NCI-H1694 (cell line): ENCODE data around the gene ESCO1.

Experiments used
- DNase-seq: peaks from one replicate; lab custom pipeline; 2025; lab: John Stamatoyannopoulos, UW

Gene ESCO1

GRCh38 chr18:21584391-21584790 lies 16.1 kb downstream of the ESCO1 start:
- no peak for DNase-seq

DNA sequence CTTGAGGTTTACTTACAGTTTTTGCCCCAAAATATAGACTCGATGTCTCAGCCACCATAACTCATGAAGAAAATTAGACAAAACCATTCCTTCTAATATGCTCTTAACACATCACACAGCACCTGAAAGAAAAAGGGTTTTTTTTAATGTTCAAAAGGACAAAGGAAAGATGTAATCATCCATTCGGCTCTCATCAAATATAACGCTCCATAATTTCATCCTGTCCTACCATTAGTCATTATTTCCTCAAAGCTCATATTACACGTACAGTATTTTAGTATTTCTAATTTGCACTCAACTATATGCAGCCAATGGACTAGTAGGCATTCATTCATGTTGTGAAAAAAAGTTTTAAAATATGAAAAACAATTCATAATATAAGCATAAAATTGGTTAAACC lies 24.8 kb downstream of the ESCO1 start:
- no peak for DNase-seq

DNA sequence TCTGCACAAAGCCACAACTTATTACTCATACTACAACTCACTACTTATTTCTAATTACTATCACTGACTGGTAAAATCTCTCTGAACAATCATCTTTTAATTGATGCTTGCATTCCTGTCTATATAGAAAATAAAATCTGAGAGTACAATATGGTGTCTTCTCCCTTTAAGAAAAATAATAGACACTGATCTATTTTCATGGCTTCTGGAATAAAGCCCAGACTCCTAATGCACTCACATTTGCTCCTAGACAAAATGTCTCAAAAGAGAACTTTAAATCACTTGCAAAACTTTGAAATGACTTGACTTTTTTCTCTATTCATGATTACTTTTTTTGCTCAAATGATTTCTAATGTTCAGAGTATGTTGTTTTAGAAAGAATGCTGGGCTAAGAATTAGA lies 28.7 kb downstream of the ESCO1 start:
- DNase-seq, result no peak

DNA sequence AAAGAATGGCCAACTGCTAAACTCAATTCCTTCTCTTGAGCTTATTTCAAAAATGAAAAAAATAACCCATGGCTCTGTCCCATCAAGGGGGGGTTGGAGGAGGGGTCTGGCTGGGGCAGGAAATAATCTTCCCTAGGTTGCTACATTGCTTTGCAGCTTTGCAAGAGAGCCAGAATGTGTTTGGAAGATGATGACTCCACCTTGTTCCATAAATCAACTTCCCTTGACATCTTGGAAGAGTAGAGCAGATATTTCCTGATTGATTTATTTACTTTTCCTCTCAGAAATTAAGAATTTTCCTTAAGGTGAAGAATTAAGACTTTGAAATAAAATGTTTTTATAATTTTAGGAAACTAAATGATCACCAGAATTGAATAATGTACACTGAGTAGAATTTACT lies 41.3 kb downstream of the ESCO1 start:
- no peak for DNase-seq

DNA sequence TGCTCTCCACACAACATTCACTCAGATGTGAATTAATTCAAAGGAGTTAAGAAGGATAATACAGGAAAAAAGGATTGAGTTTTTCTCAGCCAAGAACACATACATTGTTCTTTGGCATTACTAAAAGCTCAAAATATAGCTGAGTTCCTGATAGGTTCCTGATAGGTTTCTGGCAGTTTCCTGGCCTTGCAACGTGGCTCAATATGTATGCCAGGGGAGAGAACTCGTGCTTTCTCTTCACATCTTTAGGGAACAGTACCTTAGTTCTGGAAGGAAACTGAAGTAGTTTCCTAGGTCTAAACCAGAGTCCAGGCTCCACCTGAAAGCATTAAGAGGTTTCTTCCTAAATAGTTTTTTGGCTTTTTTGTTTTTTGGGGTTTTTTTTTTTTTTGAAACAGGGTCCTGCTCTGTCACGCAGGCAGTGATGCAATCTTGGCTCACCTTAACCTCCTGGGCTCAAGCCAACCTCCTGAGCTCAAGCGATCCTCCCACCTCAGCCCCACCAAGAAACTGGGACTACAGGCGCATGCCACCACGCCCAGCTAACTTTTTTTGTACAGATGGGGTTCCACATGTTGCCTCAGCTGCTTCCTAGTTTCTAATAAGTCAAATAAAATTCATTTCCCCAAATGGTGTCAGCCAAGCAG lies 42.8 kb downstream of the ESCO1 start:
- DNase-seq, result no peak

DNA sequence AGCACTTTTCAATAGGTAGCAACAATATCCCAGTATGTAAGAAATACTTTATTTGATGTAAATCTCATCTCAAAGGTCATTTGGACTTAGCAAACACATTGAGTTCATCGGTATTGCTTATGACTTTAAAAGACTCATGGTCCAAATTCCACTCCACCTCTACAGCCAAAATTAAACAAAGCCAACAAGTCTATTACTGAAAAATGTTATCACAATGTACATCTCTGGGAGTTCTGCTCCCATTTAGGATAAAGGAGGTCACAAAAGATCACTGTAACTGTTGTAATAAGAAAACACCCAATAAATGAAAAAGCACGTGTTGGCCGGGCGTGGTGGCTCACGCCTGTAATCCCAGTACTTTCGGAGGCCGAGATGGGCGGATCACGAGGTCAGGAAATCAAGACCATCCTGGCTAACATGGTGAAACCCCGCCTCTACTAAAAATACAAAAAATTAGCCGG lies 50.0 kb downstream of the ESCO1 start:
- DNase-seq, result no peak

DNA sequence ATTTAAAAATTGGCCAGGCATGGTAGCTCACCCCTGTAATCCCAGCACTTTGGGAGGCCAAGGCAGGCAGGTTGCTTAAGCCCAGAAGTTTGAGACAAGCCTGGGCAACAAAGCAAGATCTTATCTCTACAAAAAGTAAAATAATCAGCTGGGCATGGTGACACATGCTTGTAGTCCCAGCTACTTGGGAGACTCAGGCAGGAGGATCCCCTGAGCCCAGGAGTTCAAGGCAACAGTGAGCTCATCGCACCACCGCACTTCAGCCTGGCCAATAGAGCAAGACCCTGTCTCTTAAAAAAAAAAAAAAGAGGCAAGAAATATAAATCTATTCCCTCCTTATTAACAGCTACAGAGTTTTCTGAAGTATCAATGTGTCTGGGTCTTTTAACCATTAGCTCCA lies 51.9 kb downstream of the ESCO1 start:
- DNase-seq, result no peak

- no peak for DNase-seq
Observed at GRCh38 chr18:21546423-21546822, 54.1 kb downstream of the ESCO1 start.

DNA sequence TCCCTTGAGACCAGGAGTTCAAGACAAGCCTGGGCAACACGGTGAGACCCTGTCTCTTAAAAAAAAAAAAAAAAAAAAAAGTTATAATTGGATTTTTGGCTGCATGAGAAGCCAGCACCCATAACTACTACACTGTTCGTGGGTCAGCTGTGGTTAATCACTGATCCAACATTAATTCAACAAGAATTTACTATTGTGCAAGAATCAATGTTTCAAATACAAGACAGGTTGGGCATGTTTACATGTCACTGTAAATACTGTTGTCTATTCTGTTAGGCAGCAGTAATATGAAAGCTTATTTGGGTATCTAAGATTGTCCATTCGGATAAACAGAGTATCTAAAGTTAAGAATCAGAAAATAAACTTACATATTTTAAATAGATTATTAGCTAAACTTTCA lies 62.3 kb downstream of the ESCO1 start:
- DNase-seq, result no peak

DNA sequence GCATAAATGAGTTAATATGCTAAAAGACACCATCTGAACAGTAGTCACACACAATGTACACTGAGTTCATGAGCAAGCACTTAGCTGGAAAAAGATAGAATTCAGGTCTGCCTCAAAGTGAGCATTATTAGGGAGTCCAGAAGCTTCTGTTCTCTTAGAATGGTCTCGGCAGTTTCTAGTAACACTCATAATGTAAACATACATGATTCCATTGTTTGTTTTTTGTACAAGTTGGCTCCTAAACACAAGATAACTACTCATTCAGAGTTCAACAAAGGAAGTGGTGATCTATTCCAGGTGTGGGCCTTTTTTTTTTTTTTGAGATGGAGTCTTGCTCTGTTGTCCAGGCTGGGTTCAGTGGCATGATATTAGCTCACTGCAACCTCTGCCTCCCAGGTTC lies 66.2 kb downstream of the ESCO1 start:
- no peak for DNase-seq

- no peak for DNase-seq
Observed at GRCh38 chr18:21526463-21526862, 74.0 kb downstream of the ESCO1 start.

DNA sequence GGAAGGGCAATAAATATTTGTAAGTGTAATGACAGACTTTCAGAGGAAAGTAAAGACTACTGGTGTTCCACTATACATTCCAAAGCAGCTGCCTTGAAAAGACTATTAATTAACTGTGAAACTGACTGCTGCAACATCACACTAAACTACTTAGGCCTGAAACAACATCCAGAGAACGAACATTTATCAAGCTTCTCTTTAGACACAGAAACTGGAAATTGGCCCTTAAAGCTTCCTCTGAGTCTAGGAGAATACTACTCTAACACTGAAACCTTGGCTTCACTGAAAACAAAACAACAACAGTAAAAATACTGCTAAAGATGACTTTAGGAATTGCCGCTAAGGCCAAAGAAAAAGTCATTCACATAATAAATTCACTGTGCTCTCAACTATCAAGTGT lies 74.6 kb downstream of the ESCO1 start:
- DNase-seq, result no peak

DNA sequence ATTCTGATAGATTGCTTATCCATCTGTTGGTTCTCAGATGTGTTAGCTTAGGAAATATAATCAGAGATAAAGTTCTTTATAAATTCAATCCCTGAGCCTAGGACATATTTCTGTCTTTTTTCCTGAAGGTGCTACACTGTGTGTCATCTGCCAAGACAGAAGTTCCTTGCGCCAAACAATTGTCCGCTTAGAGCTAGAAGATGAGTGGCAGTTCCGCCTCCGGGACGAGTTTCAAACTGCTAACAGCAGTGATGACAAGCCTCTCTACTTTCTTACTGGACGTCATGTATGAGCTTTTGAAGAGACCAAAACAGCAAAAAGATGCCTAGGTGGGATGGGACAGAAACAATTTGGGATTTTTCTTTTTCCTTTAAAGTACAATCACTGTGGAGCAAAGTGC lies 78.0 kb downstream of the ESCO1 start:
- DNase-seq, result no peak

- DNase-seq, result no peak
Observed at GRCh38 chr18:21513741-21514140, 86.8 kb downstream of the ESCO1 start.

- no peak for DNase-seq
Observed at GRCh38 chr18:21513292-21513691, 87.2 kb downstream of the ESCO1 start.

DNA sequence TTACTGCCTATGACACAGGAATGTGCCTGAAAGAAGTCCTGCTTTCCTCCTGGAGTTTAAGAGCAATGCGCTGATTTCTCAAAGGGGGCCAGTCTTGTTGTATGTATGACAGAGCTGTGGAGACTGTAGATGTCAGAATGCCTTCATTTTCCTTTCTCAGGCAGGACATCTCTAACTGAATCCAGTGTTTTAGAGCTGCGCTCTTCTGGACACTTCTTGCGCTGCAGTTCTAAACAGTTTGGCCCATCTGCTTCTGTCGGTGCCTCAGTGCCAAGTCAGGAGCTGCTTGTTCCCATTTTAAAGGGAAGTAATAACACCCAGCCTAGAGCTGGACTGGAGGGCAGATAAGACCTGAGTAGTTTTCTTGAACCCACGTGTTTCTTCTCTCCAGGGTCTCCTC lies 91.4 kb downstream of the ESCO1 start:
- DNase-seq, result no peak

- DNase-seq, result no peak
Observed at GRCh38 chr18:21507913-21508701, 92.4 kb downstream of the ESCO1 start.

DNA sequence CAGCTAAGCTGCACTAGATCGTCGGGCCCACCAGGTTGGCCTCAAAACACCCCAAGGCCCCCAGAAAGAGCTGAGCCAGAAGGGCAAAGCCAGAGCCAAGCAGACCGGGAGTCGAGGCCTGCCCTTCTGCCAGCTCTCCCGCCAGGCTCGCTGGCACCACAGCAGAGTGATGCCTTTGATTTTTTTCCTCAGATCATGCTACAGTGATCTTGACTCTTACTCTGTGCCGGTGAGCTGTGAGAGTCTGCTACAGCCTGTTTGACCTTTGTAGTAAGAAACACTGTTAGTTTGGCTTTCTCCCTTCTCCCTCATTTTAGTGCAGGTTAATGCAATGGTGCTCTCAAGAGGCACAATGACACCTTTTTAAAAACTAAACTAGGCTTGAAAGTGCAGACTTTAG lies 97.8 kb downstream of the ESCO1 start:
- no peak for DNase-seq

- no peak for DNase-seq
Observed at GRCh38 chr18:21499997-21500396, 100.5 kb downstream of the ESCO1 start.

DNA sequence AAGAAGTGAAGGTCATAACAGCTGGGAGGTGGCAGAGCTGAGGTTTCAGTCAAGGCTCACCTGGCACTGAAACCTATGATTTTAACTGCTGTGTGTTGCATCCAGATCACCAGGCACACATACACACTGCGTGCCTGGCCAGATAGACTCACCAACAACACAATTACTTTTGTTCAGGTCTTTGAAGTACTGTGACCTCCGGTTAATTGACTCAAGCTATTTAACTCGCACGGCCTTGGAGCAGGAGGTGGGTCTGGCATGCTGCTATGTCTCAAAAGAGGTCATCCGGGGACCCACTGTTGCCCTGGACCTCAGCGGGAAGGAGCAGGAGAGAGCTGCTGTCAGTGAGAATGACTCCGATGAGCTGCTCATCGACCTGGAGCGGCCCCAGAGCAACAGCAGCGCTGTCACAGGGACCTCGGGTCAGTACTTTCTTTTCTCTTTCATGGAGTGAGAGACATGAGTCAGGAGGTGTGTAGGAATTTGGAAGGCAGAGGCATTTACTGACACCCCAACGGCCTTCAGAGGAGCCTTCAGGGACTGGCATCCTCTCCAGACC lies 104.1 kb downstream of the ESCO1 start:
- no peak for DNase-seq

DNA sequence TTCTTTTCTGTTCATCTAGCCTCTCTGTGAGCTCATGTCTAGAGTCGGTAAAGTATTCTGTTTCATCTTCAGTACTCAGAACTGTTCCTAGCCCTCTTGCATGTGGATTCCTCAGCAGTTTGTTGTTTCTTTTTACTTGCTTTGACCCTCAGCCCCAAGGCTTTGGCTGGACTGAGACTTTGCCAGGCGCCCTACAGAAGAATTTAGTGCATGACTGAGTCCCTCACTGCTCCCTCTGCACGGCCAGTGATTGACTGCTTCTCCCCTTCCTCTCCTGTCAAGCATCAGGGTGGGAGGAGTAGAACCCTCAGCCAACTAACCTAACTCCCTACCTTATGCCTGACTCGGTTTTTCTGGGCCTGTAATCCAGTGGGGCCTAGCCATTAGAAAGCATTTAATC lies 109.8 kb downstream of the ESCO1 start:
- no peak for DNase-seq

- DNase-seq, result no peak
Observed at GRCh38 chr18:21489919-21490495, 110.5 kb downstream of the ESCO1 start.

- peak; percentile 51 for DNase-seq
Observed at GRCh38 chr18:21489119-21489750, 111.3 kb downstream of the ESCO1 start.
